Gastrocnemius medialis (tissue), 4 donors: ENCODE results near the gene RAD18. TPM values are rescaled to one million over a fixed set of nuclear protein-coding genes. Genes with fewer than 3 reads are reported as not detected.

Experiments
- ATAC-seq, 2 donors: fragments of 150-250 bp; one replicate each; pipeline ENCODE4 v1.9.1; 2016
- DNase-seq, 2 donors: peaks; one replicate each; pipeline ENCODE4 v3.0.0-alpha.2; 2019
- H3K27ac ChIP-seq, 4 donors: fragments of 200-600 bp; sonication (generic); 1 replicate in 1 of 4; 2 replicates in 3 of 4; pipeline ENCODE4 v1.5.1; 2016 to 2018; ENCODE audit warnings: mild to moderate bottlenecking in 2 of 4, moderate library complexity in 1 of 4
- H3K27me3 ChIP-seq, 3 donors: fragments of 200-600 bp; sonication (generic) in 2 of 3; 1 replicate in 1 of 3; 2 replicates in 2 of 3; pipeline versions ENCODE4 v1.5.1 to v1.6.0; 2016 to 2019; ENCODE audit warnings: mild to moderate bottlenecking in 1 of 3, moderate library complexity in 1 of 3
- H3K36me3 ChIP-seq, 2 donors: fragments of 200-600 bp; sonication (generic) in 1 of 2; one replicate each; pipeline ENCODE4 v1.5.1; 2017 to 2018
- H3K4me1 ChIP-seq, 2 donors: fragments of 200-600 bp; sonication (generic) in 1 of 2; one replicate each; pipeline ENCODE4 v1.5.1; 2016 to 2017; ENCODE audit warnings: mild to moderate bottlenecking in 2 of 2
- H3K4me3 ChIP-seq, 4 donors: fragments of 200-600 bp; sonication (generic) in 3 of 4; 1 replicate in 1 of 4; 2 replicates in 3 of 4; pipeline ENCODE4 v1.5.1; 2016 to 2019; ENCODE audit warnings: mild to moderate bottlenecking in 2 of 4
- H3K9me3 ChIP-seq, 3 donors: fragments of 200-600 bp; sonication (generic) in 2 of 3; 1 replicate in 1 of 3; 2 replicates in 2 of 3; pipeline ENCODE4 v1.5.1; 2016 to 2019
- CTCF ChIP-seq, 5 experiments: fragments of 450-650 bp in 3 of 5; fragments of 200-600 bp in 2 of 5; sonication (generic) in 2 of 5; IDR thresholded peaks in 4 of 5; conservative IDR thresholded peaks in 1 of 5; 1 replicate in 4 of 5; 2 replicates in 1 of 5; pipeline ENCODE4 v1.5.1; 2016 to 2019; ENCODE audit warnings: antibody characterized with exemption in 5 of 5, mild to moderate bottlenecking in 3 of 5, moderate library complexity in 3 of 5
- POLR2A ChIP-seq, 2 donors: fragments of 450-650 bp; IDR thresholded peaks; one replicate each; pipeline ENCODE4 v1.6.1; 2017; ENCODE audit warnings: antibody characterized with exemption in 2 of 2, mild to moderate bottlenecking in 2 of 2, moderate library complexity in 2 of 2
- in situ Hi-C, 4 donors: fragments of 200-750 bp; cut with MboI; loops; one replicate each; pipeline versions ENCODE4 v1.15.0 to v1.8.0; 2017; ENCODE audit warnings: low sequenced_read_pairs in 4 of 4
- intact Hi-C: fragments of 100-400 bp; cut with DNase I; formaldehyde crosslinking; loops from one replicate; pipeline ENCODE4 v1.15.1; 2023; ENCODE audit warnings: low total_unique reads
- total RNA-seq, 4 donors: library from RNA; depleted of rRNA; stranded (reverse); fragments of >200 nt; gene quantifications; one replicate each; pipeline versions ENCODE4 v1.1.0 to v1.2.3, GENCODE V29; 2016

RAD18 gene
- total RNA-seq, 4 donors from 2014 or later: 1.8 to 5.8 (median 2.3) TPM

- TF ChIP-seq CTCF (IDR thresholded peaks at IDR 0.05 in 4 of 5, conservative IDR thresholded peaks at IDR 0.05 in 1 of 5) (no peak), POLR2A (IDR thresholded peaks at IDR 0.05) (no peak)
- ATAC-seq (no peak), DNase-seq (no peak)
- no peaks in the 10 kb centered on the region for H3K9me3 ChIP-seq
- H3K4me1 ChIP-seq: no peaks in the 10 kb centered on the region
- no peak overlapping the region for H3K27ac ChIP-seq
- H3K27me3 ChIP-seq: no peaks in the 10 kb centered on the region
- in situ Hi-C loops: no loop called here
- intact Hi-C loops: no loop called here
- H3K4me3 ChIP-seq: no peak overlapping the region
- H3K36me3 ChIP-seq: no peaks in the 10 kb centered on the region
Observed at GRCh38 chr3:8827641-8828040, 135.6 kb downstream of the RAD18 start.

Other genes starting within 250 kb of the RAD18 start
- 10 to 100 TPM; 12.0 to 19.7 (median 14.3) TPM for gene CAV3, start 229.7 kb downstream of the RAD18 start, total RNA-seq
- under 1 TPM in 1 of 4 donors, not detected in 3; 0.20 TPM for gene OXTR, start 193.9 kb downstream of the RAD18 start, total RNA-seq